WI38 (cell line): Measurements from ENCODE around the gene CFAP100.

Experiments
- H3K4me3 ChIP-seq: 2 replicates; pipeline ENCODE4 v1.5.1; 2011; ENCODE audit warnings: low read depth, mild to moderate bottlenecking, control low read depth, low read length
- CTCF ChIP-seq: IDR thresholded peaks from 2 replicates; pipeline ENCODE4 v1.5.1; 2012; ENCODE audit warnings: low read depth, mild to moderate bottlenecking, control low read depth, low read length

The CFAP100 gene

DNA sequence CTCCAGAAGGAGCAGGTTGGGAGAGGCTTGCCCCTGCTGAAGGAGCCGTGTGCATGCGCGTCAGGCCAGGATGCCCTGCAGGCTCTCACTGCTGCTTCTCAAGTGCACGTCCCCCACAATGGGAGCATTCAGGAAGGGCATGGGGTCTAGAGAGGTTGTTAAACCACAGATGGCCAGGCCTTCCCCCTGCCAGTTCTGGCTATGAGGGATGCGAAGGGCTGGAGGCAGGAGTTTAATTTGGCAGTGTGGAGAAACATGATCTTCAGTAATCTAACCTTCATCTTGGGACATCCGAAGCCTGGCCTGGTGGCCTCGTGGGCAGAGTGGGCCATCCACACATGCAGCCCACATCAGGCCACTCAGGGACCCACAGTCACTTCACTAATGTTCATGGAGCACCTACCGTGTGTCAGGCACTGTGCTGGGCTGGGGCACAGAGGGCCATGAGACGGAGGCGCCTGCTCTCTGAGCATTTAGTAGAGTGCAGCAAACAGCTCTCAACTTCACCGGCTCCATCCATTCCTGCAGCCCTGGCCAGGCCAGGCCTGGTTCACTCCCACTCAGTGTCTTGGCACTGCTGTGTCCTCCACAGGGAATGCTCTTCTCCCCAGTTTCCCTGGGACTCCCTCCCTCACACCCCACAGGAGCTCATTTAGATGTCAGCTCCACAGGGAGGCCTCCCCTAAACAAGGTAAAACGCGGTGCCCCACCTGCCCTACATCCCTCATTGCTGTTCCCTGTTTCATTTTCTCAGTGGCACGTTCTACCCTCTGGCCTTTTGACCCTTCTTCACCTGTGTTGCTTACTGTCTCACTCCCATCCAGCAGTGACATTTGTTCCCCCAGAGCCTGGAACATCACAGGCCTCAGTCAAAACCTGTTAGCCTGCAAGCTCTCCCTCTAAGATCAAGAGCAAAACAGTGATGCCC, 4.0 kb downstream of the CFAP100 start:
- no peak for TF ChIP-seq CTCF
- H3K4me3 ChIP-seq, result no peak overlapping the region

DNA sequence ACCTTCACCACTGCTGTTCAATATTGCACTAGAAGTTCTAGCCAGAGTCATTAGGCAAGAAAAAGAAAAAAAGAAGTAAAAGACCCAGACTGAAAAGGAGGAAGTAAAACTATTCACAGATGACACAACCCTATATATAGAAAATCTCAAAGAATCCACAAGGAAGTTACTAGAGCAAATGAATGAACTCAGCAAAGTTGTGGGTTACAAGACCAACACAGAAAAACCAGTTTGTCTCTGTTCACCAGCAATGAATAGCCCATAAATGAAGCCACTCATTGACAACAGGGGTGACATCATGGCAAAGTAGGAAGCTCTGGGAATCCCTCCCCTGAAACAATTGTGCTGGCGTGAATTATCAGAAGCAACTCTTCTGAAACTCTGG, 4.6 kb downstream of the CFAP100 start:
- TF ChIP-seq CTCF, result no peak
- H3K4me3 ChIP-seq, result no peak overlapping the region

GRCh38 chr3:126399756-126400155, 5.0 kb downstream of the CFAP100 start:
- no peak overlapping the region for H3K4me3 ChIP-seq
- no peak for TF ChIP-seq CTCF

- TF ChIP-seq CTCF, result no peak
- H3K4me3 ChIP-seq, result no peak overlapping the region
Observed at GRCh38 chr3:126401611-126402160, 7.0 kb downstream of the CFAP100 start.

DNA sequence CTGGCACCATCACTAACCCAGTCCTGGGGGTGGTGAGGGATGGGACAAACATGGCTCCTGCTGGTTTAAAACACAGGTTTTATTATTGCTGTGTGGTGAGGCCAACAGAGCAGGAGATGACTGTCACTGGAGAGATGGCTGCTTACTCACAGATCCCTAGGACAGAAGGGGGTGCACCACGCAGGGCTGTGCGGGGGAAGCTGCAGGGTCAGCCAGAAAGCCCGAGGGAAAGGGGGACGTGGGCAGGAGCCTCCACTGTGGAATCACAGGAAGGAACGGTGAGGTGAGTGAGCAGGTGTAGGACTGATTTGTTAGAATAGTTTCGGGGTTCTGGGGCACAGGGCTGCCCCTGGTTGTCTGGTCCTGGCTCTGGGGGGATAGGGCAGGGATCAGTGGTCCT, 7.5 kb downstream of the CFAP100 start:
- no peak for TF ChIP-seq CTCF
- no peak overlapping the region for H3K4me3 ChIP-seq

DNA sequence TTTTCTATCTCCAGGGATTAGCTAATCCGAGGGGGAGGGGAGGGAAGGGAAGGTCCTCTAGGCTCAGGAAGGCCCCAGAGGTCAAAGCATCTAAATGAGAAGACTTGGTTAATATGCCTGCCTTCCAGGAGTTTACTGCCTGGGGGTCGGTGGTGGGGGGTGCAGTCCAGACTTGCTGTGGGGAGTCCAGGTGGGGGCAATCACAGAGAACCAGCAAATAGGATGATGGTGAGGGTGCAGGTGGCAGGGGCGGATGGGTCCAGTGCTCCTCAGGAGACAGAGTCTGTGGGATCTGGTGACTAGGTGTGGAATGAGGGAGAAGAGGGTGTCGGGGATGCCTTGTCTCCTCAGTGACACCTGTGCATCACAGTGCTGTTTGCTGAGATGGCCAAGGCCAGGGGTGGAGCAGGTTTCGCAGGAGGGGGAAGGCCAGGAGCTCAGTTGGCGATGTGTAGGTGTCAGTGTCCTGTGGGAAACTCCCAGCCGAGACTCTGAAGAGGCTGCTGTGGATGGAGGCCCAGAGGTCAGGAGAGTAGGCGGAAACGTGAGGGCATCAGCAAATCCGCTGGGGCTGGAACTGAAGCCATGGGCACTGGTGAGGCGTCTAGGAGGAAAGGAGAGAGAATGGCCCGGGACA, 8.1 kb downstream of the CFAP100 start:
- TF ChIP-seq CTCF, result no peak
- H3K4me3 ChIP-seq, result no peak overlapping the region
